DOHH2 (cell line): ENCODE results near the gene GOLGA5.
"Not testable (repeated sequence)": the region's sequence is repeated elsewhere in the genome, so short reads cannot be mapped to it uniquely, and the experiment has no call there.

ENCODE experiments used
- H3F3A ChIP-seq: fragments of 200-600 bp; sonication (generic), shearing (Covaris generic); 2 replicates; pipeline ENCODE4 v1.6.0; 2016; ENCODE audit warnings: antibody characterized with exemption, mild to moderate bottlenecking; ENCODE audit not compliant: control insufficient read depth, insufficient read depth
- H3K27ac ChIP-seq: fragments of 200-600 bp; sonication (generic); 2 replicates; pipeline ENCODE4 v1.5.1; 2014; ENCODE audit warnings: low read depth, mild to moderate bottlenecking, low read length, moderate library complexity
- H3K27me3 ChIP-seq: fragments of 200-600 bp; sonication (generic); 2 replicates; pipeline ENCODE4 v1.6.1; 2014; ENCODE audit warnings: mild to moderate bottlenecking, low read length, mixed read lengths; ENCODE audit not compliant: control insufficient read depth
- H3K36me3 ChIP-seq: fragments of 200-600 bp; sonication (generic); 2 replicates; pipeline ENCODE4 v1.6.1; 2014; ENCODE audit warnings: mild to moderate bottlenecking, low read length, moderate library complexity, mixed read lengths; ENCODE audit not compliant: control insufficient read depth
- H3K4me1 ChIP-seq: fragments of 200-600 bp; sonication (generic); 2 replicates; pipeline ENCODE4 v1.6.1; 2014; ENCODE audit warnings: mild to moderate bottlenecking, low read length, mixed read lengths; ENCODE audit not compliant: control insufficient read depth
- H3K4me2 ChIP-seq: fragments of 200-600 bp; sonication (generic); 2 replicates; pipeline ENCODE4 v1.6.0; 2014; ENCODE audit warnings: mild to moderate bottlenecking, low read length, moderate library complexity
- H3K4me3 ChIP-seq: fragments of 200-600 bp; sonication (generic); 2 replicates; pipeline ENCODE4 v1.5.1; 2014; ENCODE audit warnings: mild to moderate bottlenecking, low read length, mixed read lengths
- H3K79me2 ChIP-seq: fragments of 200-600 bp; sonication (generic); 2 replicates; pipeline ENCODE4 v1.6.1; 2014; ENCODE audit warnings: mild to moderate bottlenecking, low read length, mixed read lengths; ENCODE audit not compliant: control insufficient read depth
- H3K9me2 ChIP-seq: fragments of 200-600 bp; sonication (generic); replicated peaks from 2 replicates; pipeline ENCODE4 v1.6.1; 2014; ENCODE audit warnings: mild to moderate bottlenecking, low read length, mixed read lengths; ENCODE audit not compliant: control insufficient read depth
- H3K9me3 ChIP-seq: fragments of 200-600 bp; sonication (generic); 2 replicates; pipeline ENCODE4 v1.6.1; 2014; ENCODE audit warnings: antibody characterized with exemption, low read length, mixed read lengths; ENCODE audit not compliant: control insufficient read depth, insufficient read depth
- H4K20me1 ChIP-seq: fragments of 200-600 bp; sonication (generic); 2 replicates; pipeline ENCODE4 v1.6.0; 2014; ENCODE audit warnings: low read depth, mild to moderate bottlenecking, antibody characterized with exemption, low read length, moderate library complexity; ENCODE audit not compliant: control insufficient read depth, insufficient read depth
- EZH2phosphoT487 ChIP-seq: fragments of 200-600 bp; sonication (generic); IDR thresholded peaks from 2 replicates; pipeline ENCODE4 v1.6.1; 2017; ENCODE audit warnings: borderline replicate concordance, mild to moderate bottlenecking, antibody characterized with exemption, low read length, moderate library complexity, mixed read lengths
- TF ChIP-seq, protein P1 (sequence below): fragments of 200-600 bp; sonication (generic); IDR thresholded peaks from one replicate; pipeline ENCODE4 v1.5.1; 2014; ENCODE audit warnings: antibody characterized with exemption, mild to moderate bottlenecking, low read depth, low read length; ENCODE audit not compliant: poor library complexity, severe bottlenecking

GOLGA5 gene

GRCh38 chr14:92793709-92794546, at the start of gene GOLGA5:
TSS of gene GOLGA5 (plus strand) at chr14:92794305. CDS start at chr14:92797438, 3,133 bp downstream.
- Histone ChIP-seq H3K36me3 (peaks cover 29% of the 10 kb centered on the region), H3K27me3 (no peaks in the 10 kb centered on the region), H3K4me2 (peak within 1 kb of the TSS; percentile 72), H3F3A (no peaks in the 10 kb centered on the region), H3K4me3 (peak within 1 kb of the TSS; percentile 92), H3K27ac (0 out of 2 replicates have a peak within 1 kb of the TSS, but pooled peaks have one; percentile 18), H4K20me1 (no peaks in the 10 kb centered on the region), H3K4me1 (peaks cover 29% of the 10 kb centered on the region), H3K9me3 (peaks cover 25% of the 10 kb centered on the region), H3K79me2 (peaks cover 43% of the 10 kb centered on the region), H3K9me2 (no peaks in the 10 kb centered on the region)
- no peak for TF ChIP-seq EZH2phosphoT487
- TF ChIP-seq, protein P1, sequence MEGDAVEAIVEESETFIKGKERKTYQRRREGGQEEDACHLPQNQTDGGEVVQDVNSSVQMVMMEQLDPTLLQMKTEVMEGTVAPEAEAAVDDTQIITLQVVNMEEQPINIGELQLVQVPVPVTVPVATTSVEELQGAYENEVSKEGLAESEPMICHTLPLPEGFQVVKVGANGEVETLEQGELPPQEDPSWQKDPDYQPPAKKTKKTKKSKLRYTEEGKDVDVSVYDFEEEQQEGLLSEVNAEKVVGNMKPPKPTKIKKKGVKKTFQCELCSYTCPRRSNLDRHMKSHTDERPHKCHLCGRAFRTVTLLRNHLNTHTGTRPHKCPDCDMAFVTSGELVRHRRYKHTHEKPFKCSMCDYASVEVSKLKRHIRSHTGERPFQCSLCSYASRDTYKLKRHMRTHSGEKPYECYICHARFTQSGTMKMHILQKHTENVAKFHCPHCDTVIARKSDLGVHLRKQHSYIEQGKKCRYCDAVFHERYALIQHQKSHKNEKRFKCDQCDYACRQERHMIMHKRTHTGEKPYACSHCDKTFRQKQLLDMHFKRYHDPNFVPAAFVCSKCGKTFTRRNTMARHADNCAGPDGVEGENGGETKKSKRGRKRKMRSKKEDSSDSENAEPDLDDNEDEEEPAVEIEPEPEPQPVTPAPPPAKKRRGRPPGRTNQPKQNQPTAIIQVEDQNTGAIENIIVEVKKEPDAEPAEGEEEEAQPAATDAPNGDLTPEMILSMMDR, result no peak

DNA sequence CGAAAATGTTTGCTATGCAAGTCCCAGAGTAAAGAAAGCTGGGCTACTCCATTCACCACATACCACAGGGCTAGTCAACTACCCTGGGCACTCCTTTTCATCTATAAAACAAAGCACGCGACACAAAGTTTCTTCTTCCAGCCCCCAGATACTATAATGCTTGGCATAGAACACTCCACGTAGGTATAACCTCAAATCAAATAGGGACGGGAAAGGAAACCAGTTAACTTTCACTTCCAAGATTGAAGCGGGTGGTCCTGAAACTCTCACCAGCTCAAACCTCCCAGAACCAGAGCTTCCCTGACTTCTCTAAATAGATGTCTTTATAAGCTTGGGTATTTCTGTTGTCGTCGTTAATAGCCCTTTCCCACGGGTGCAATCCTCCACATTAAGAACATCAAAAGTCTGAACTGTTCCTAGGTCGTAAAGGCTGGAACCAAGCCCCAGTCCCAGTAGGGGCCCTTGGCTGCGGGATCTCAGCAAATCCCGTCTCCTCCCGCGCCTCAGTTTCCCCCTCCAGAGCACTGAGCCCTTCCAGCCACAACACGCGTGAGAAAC, 46.3 kb upstream of the GOLGA5 start:
- no peaks in the 10 kb centered on the region for H3K36me3 ChIP-seq
- H3K79me2 ChIP-seq, result no peaks in the 10 kb centered on the region
- no peak overlapping the region for H3K4me2 ChIP-seq
- no peaks in the 10 kb centered on the region for H4K20me1 ChIP-seq
- no peaks in the 10 kb centered on the region; the same call in 1 of the 2 replicates for H3K9me3 ChIP-seq
- no peak overlapping the region for H3K27ac ChIP-seq
- H3F3A ChIP-seq, result no peaks in the 10 kb centered on the region
- H3K4me1 ChIP-seq, result peaks cover 30% of the 10 kb centered on the region
- no peak overlapping the region for H3K4me3 ChIP-seq
- TF ChIP-seq, protein P1, result no peak
- TF ChIP-seq EZH2phosphoT487, result no peak
- no peaks in the 10 kb centered on the region for H3K9me2 ChIP-seq
- no peaks in the 10 kb centered on the region; the same call in 1 of the 2 replicates for H3K27me3 ChIP-seq

- no peaks in the 10 kb centered on the region for H3K79me2 ChIP-seq
- H3F3A ChIP-seq, result no peaks in the 10 kb centered on the region
- no peak within 1 kb of the TSS for H3K4me2 ChIP-seq
- no peak for TF ChIP-seq EZH2phosphoT487
- TF ChIP-seq, protein P1, result no peak
- H3K27me3 ChIP-seq, result no peaks in the 10 kb centered on the region; the same call in 1 of the 2 replicates
- peaks cover 34% of the 10 kb centered on the region for H3K4me1 ChIP-seq
- H3K9me3 ChIP-seq, result no peaks in the 10 kb centered on the region; the same call in 1 of the 2 replicates
- no peaks in the 10 kb centered on the region for H3K9me2 ChIP-seq
- H4K20me1 ChIP-seq, result no peaks in the 10 kb centered on the region
- no peak within 1 kb of the TSS for H3K4me3 ChIP-seq
- no peak within 1 kb of the TSS for H3K27ac ChIP-seq
- H3K36me3 ChIP-seq, result no peaks in the 10 kb centered on the region
These were observed 45.7 kb upstream of the GOLGA5 start, which contains the start of gene LGMN for GRCh38 chr14:92748259-92749016. TSS of gene LGMN (minus strand) at chr14:92748627. CDS start at chr14:92732786, 15,841 bp downstream.

DNA sequence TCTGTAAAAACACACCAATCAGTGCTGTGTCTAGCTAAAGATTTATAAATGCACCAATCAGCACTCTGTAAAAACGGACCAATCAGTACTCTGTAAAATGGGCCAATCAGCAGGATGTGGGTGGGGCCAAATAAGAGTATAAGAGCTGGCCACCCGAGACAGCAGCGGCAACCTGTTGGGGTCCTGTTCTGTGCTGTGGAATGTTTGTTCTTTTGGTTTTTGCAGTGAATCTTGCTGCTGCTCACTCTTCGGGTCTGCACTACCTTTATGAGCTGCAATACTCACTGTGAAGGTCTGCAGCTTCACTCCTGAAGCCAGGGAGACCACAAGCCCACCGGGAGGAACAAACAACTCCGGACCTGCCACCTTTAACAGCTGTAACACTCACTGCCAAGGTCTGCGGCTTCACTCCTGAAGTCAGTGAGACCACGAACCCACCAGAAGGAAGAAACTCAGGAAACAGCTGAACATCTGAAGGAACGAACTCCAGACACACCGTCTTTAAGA, 43.8 kb upstream of the GOLGA5 start:
- not testable (repeated sequence) for H3K27ac ChIP-seq, H3K27me3 ChIP-seq, H3K9me2 ChIP-seq, H3F3A ChIP-seq, H3K4me3 ChIP-seq, H3K79me2 ChIP-seq, H3K9me3 ChIP-seq, H3K4me2 ChIP-seq, H4K20me1 ChIP-seq, H3K36me3 ChIP-seq
- peaks cover 21% of the 10 kb centered on the region for H3K4me1 ChIP-seq
